Effector memory CD8-positive, alpha-beta T cell (primary cell): ENCODE results near the gene SHANK3.
A peak's percentile ranks its signal among the peaks of the same experiment; 100 is the strongest.

Source experiments
- ATAC-seq: fragments of 150-1000 bp; cut with Tn5 transposase; replicated peaks from 2 replicates; pipeline ENCODE4 v1.10.0; 2021; ENCODE audit warnings: mild to moderate bottlenecking, moderate library complexity
- DNase-seq, 3 experiments: peaks; one replicate each; pipeline ENCODE4 v3.0.0; 2021
- H3K27ac Mint-ChIP-seq, 2 donors: one replicate each; pipeline ENCODE4 v1.8.0; 2022; ENCODE audit warnings: mild to moderate bottlenecking in 2 of 2, mixed read lengths in 2 of 2, moderate library complexity in 2 of 2
- H3K27me3 Mint-ChIP-seq, 2 donors: one replicate each; pipeline ENCODE4 v1.8.0; 2022; ENCODE audit warnings: mixed read lengths in 2 of 2
- H3K36me3 Mint-ChIP-seq: one replicate; pipeline ENCODE4 v1.8.0; 2022; ENCODE audit warnings: mild to moderate bottlenecking, moderate library complexity, mixed read lengths; ENCODE audit not compliant: insufficient read depth
- H3K4me1 Mint-ChIP-seq, 2 donors: one replicate each; pipeline ENCODE4 v1.8.0; 2022; ENCODE audit warnings: low read depth in 2 of 2, mixed read lengths in 2 of 2
- H3K4me3 Mint-ChIP-seq, 2 donors: one replicate each; pipeline ENCODE4 v1.8.0; 2022; ENCODE audit warnings: mild to moderate bottlenecking in 2 of 2, mixed read lengths in 2 of 2, moderate library complexity in 2 of 2
- H3K9me3 Mint-ChIP-seq, 2 donors: one replicate each; pipeline ENCODE4 v1.8.0; 2022; ENCODE audit warnings: mixed read lengths in 2 of 2

Gene SHANK3

GRCh38 chr22:50677493-50678217 is 5.0 kb downstream of the SHANK3 start:
- DNase-seq (no peak), ATAC-seq (no peak)
- H3K27ac Mint-ChIP-seq: no peak overlapping the region
- H3K9me3 Mint-ChIP-seq: no peaks in the 10 kb centered on the region
- peaks cover 22 to 28% of the 10 kb centered on the region in 2 donors for H3K27me3 Mint-ChIP-seq
- H3K4me1 Mint-ChIP-seq: peaks cover 5 to 8% of the 10 kb centered on the region in 2 donors
- no peak overlapping the region for H3K4me3 Mint-ChIP-seq
- peaks cover 3% of the 10 kb centered on the region for H3K36me3 Mint-ChIP-seq

DNA sequence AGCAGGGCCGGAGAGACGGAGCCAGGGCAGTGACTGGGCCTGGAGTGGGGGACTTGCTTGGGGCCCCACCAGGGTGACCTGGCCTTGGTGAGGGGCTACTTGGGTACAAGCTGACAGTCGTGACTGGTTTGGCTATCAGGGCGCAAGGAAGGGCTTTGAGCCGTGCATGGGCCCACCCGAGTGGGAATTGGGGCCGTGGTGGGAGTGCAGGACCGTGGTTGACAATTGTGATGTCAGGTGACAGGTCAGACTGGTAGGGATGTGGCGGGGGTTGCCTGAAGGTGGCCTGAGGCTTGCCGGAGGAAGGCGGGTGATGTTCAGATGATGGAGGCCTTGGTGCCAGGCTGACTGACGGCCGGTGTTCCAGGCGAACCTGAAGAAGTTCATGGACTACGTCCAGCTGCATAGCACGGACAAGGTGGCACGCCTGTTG is 5.6 kb downstream of the SHANK3 start:
- no peak overlapping the region for H3K27ac Mint-ChIP-seq
- no peak overlapping the region for H3K4me3 Mint-ChIP-seq
- H3K9me3 Mint-ChIP-seq: no peaks in the 10 kb centered on the region
- peaks cover 16 to 22% of the 10 kb centered on the region in 2 donors for H3K27me3 Mint-ChIP-seq
- peaks cover 0 to 2% of the 10 kb centered on the region in 2 donors for H3K4me1 Mint-ChIP-seq
- H3K36me3 Mint-ChIP-seq: peaks cover 3% of the 10 kb centered on the region
- DNase-seq (no peak), ATAC-seq (no peak)

DNA sequence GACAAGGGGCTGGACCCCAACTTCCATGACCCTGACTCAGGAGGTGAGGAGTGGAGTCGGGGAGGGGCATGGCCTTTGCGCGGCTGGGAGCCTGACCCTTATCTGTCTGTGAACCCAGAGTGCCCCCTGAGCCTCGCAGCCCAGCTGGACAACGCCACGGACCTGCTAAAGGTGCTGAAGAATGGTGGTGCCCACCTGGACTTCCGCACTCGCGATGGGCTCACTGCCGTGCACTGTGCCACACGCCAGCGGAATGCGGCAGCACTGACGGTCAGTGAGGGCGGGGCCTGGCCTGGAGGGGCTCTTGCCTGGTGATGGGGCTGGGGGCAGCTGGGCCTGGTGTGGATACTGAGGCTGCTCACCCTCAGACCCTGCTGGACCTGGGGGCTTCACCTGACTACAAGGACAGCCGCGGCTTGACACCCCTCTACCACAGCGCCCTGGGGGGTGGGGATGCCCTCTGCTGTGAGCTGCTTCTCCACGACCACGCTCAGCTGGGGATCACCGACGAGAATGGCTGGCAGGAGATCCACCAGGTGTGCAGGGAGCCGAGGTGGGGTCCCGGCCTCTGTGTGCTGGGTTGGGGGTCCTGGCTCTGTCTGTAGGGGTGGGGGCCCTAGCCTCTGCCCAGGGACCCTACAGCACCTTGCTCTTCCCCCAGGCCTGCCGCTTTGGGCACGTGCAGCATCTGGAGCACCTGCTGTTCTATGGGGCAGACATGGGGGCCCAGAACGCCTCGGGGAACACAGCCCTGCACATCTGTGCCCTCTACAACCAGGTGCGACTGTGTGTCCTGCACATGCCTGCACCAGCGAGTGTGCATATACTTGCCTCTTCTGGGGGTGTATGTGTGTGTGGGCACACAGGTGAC is 6.3 kb downstream of the SHANK3 start:
- DNase-seq (no peak), ATAC-seq (no peak)
- H3K36me3 Mint-ChIP-seq: peaks cover 3% of the 10 kb centered on the region
- H3K27ac Mint-ChIP-seq: no peak overlapping the region
- H3K4me1 Mint-ChIP-seq: no peaks in the 10 kb centered on the region
- no peak overlapping the region for H3K4me3 Mint-ChIP-seq
- H3K9me3 Mint-ChIP-seq: no peaks in the 10 kb centered on the region
- peaks cover 15 to 18% of the 10 kb centered on the region in 2 donors for H3K27me3 Mint-ChIP-seq

- H3K36me3 Mint-ChIP-seq: no peaks in the 10 kb centered on the region
- ATAC-seq (no peak), DNase-seq (no peak)
- peaks cover 13 to 26% of the 10 kb centered on the region in 2 donors for H3K27me3 Mint-ChIP-seq
- H3K9me3 Mint-ChIP-seq: no peaks in the 10 kb centered on the region
- H3K4me3 Mint-ChIP-seq: no peak overlapping the region
- H3K4me1 Mint-ChIP-seq: peaks cover 0 to 1% of the 10 kb centered on the region in 2 donors
- H3K27ac Mint-ChIP-seq: peak overlapping the region in 1 of 2 donors; percentile 67
Observed at GRCh38 chr22:50683086-50683993, 10.7 kb downstream of the SHANK3 start.

DNA sequence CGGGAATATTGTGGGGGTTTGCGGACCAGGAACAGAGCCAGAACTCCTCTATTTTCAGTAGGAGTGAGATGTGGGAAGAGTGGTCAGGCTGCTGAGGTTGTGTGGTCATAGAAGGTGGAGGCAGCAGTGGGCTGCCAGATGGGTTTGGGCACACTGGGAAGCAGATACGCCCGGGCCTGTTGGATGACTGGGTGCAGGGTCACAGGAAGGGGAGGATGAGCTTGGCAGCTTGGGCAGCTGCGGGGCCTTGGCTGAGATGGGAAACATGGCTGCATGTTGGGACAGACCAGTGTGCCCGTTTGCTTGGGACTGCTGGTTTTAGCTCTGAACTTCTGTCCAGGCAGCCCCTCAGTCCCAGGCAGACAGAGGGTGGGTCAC is 11.4 kb downstream of the SHANK3 start:
- H3K27me3 Mint-ChIP-seq: peaks cover 13 to 28% of the 10 kb centered on the region in 2 donors
- no peaks in the 10 kb centered on the region for H3K9me3 Mint-ChIP-seq
- peaks cover 0 to 1% of the 10 kb centered on the region in 2 donors for H3K4me1 Mint-ChIP-seq
- no peak overlapping the region for H3K4me3 Mint-ChIP-seq
- no peak overlapping the region for H3K27ac Mint-ChIP-seq
- no peak for ATAC-seq
- no peak for DNase-seq
- H3K36me3 Mint-ChIP-seq: no peaks in the 10 kb centered on the region

DNA sequence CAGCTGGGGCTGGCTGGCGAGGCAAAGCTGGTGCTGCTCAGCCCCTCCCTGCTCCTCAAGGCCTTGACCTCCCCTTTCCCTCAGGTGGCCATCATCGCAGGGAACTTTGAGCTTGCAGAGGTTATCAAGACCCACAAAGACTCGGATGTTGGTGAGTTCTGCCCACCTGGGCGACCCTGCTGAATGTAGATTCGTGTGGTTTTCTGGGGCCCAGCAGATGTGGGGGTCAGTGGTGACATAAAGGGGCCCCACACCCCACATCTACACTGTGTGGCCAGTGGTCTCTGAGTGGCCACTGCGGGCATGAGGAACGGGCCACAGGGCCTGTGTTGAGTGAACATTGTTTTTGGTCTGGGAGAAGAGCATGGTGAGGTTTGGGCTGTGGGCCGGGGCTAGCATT is 11.9 kb downstream of the SHANK3 start:
- H3K27ac Mint-ChIP-seq: no peak overlapping the region
- DNase-seq: no peak
- H3K27me3 Mint-ChIP-seq: peaks cover 13 to 28% of the 10 kb centered on the region in 2 donors
- ATAC-seq: no peak
- H3K4me3 Mint-ChIP-seq: no peak overlapping the region
- no peaks in the 10 kb centered on the region for H3K9me3 Mint-ChIP-seq
- H3K4me1 Mint-ChIP-seq: peaks cover 0 to 1% of the 10 kb centered on the region in 2 donors
- no peaks in the 10 kb centered on the region for H3K36me3 Mint-ChIP-seq

DNA sequence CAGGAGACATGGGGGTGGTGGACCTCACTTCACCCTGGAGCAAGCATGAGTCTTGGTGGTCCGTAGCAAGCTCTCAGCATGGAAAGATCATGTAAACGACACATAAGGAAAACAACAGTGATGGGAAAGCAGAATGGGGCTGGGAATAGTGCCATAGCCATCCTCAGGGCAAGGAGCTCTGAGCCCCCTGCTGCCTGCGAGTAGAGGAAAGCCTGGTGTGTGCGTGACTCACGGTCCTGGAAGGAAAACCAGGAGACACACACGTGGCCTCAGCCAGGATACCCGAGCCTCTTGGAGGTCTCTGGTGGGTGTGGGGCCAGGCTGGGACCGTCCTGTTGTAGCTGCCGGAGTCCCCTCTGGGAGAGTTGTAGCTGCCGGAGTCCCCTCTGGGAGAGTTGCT is 12.4 kb downstream of the SHANK3 start:
- DNase-seq (no peak), ATAC-seq (no peak)
- Mint-ChIP-seq H3K27me3 (peaks cover 13 to 28% of the 10 kb centered on the region in 2 donors), H3K4me3 (no peak overlapping the region), H3K27ac (no peak overlapping the region), H3K9me3 (no peaks in the 10 kb centered on the region), H3K36me3 (no peaks in the 10 kb centered on the region), H3K4me1 (peaks cover 0 to 1% of the 10 kb centered on the region in 2 donors)

DNA sequence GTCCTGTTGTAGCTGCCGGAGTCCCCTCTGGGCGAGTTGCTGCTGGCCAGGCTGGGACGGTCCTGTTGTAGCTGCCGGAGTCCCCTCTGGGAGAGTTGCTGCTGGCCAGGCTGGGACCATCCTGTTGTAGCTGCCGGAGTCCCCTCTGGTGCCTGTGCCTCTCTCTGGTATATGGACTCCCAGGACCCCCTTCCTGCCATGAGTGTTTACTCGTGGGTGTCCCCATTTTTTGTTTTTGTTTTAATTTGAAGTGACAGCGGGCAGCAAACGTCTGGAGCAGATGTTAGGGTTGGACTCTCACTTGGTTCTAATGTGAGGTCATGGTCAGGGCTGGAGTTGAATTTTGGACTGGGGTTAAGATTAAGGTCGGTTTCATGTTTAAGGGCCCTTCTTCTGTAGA is 14.2 kb downstream of the SHANK3 start:
- ATAC-seq (no peak), DNase-seq (no peak)
- Mint-ChIP-seq H3K27ac (no peak overlapping the region), H3K4me1 (peaks cover 0 to 1% of the 10 kb centered on the region in 2 donors), H3K9me3 (no peaks in the 10 kb centered on the region), H3K27me3 (peaks cover 13 to 28% of the 10 kb centered on the region in 2 donors), H3K36me3 (no peaks in the 10 kb centered on the region), H3K4me3 (no peak overlapping the region)

DNA sequence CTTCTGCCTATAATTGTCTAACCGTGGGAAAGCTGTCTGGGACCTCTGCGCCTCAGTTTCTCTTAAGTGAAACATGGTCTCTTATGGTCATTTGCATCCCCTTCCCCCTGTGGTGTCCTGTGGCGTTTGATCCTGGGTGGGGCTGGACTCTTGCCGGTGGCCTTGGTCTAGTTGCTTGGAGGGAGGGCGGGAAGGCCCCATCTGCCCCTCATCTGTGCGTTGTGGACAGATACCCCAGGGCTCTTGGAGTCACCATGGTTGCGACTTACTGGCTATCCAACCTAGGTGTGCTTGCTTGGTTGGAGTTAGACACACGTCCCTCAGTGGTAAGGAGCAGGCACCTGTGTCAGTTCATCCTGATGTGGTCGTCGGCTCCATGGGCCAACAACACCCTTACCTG is 15.2 kb downstream of the SHANK3 start:
- Mint-ChIP-seq H3K9me3 (no peaks in the 10 kb centered on the region), H3K4me1 (peaks cover 0 to 1% of the 10 kb centered on the region in 2 donors), H3K4me3 (no peak overlapping the region), H3K27ac (no peak overlapping the region), H3K27me3 (peaks cover 13 to 34% of the 10 kb centered on the region in 2 donors), H3K36me3 (no peaks in the 10 kb centered on the region)
- ATAC-seq (no peak), DNase-seq (no peak)

GRCh38 chr22:50688448-50688847 is 15.8 kb downstream of the SHANK3 start:
- Mint-ChIP-seq H3K9me3 (no peaks in the 10 kb centered on the region), H3K4me1 (peaks cover 0 to 1% of the 10 kb centered on the region in 2 donors), H3K36me3 (no peaks in the 10 kb centered on the region), H3K4me3 (no peak overlapping the region), H3K27me3 (peaks cover 15 to 39% of the 10 kb centered on the region in 2 donors), H3K27ac (no peak overlapping the region)
- no peak for ATAC-seq
- DNase-seq: no peak

- H3K27me3 Mint-ChIP-seq: peaks cover 20 to 46% of the 10 kb centered on the region in 2 donors
- H3K27ac Mint-ChIP-seq: peak overlapping the region in 1 of 2 donors; percentile 12
- H3K36me3 Mint-ChIP-seq: no peaks in the 10 kb centered on the region
- no peaks in the 10 kb centered on the region for H3K4me1 Mint-ChIP-seq
- H3K9me3 Mint-ChIP-seq: no peaks in the 10 kb centered on the region
- ATAC-seq (no peak), DNase-seq (peak; percentile 23 to 36 (median 29))
- no peak overlapping the region for H3K4me3 Mint-ChIP-seq
Observed at GRCh38 chr22:50691521-50691920, 18.9 kb downstream of the SHANK3 start.

GRCh38 chr22:50693462-50693861 is 20.8 kb downstream of the SHANK3 start:
- DNase-seq (no peak), ATAC-seq (no peak)
- Mint-ChIP-seq H3K27me3 (peaks cover 7 to 28% of the 10 kb centered on the region in 2 donors), H3K27ac (no peak overlapping the region), H3K4me1 (no peaks in the 10 kb centered on the region), H3K9me3 (no peaks in the 10 kb centered on the region), H3K4me3 (no peak overlapping the region), H3K36me3 (no peaks in the 10 kb centered on the region)

GRCh38 chr22:50694099-50694605 is 21.5 kb downstream of the SHANK3 start:
- H3K27me3 Mint-ChIP-seq: peaks cover 11 to 34% of the 10 kb centered on the region in 2 donors
- no peak for DNase-seq
- H3K27ac Mint-ChIP-seq: no peak overlapping the region
- H3K4me1 Mint-ChIP-seq: no peaks in the 10 kb centered on the region
- ATAC-seq: no peak
- no peaks in the 10 kb centered on the region for H3K36me3 Mint-ChIP-seq
- H3K9me3 Mint-ChIP-seq: no peaks in the 10 kb centered on the region
- H3K4me3 Mint-ChIP-seq: no peak overlapping the region
